H9 (cell line): ENCODE results near the gene SSR2. TPM values are rescaled to one million over a fixed set of nuclear protein-coding genes. Genes with fewer than 3 reads are reported as not detected.

Experiments used
- DNase-seq: peaks from one replicate; pipeline ENCODE4 v3.0.0-alpha.2; 2017
- H2AFZ ChIP-seq: one replicate; pipeline ENCODE4 v1.6.1; 2013; ENCODE audit warnings: mild to moderate bottlenecking, low read length, control low read depth, moderate library complexity
- H2AK5ac ChIP-seq: 2 replicates; pipeline ENCODE4 v1.6.1; 2013; ENCODE audit warnings: low read length, control low read depth, mixed read lengths; ENCODE audit not compliant: insufficient read length
- H2BK120ac ChIP-seq: one replicate; pipeline ENCODE4 v1.6.1; 2013; ENCODE audit warnings: low read depth, mild to moderate bottlenecking, low read length, control low read depth, inconsistent platforms; ENCODE audit not compliant: poor library complexity, severe bottlenecking
- H2BK12ac ChIP-seq: 2 replicates; pipeline ENCODE4 v1.6.1; 2013; ENCODE audit warnings: low read length, control low read depth, mixed read lengths, low read depth; ENCODE audit not compliant: insufficient read length
- H2BK15ac ChIP-seq: 2 replicates; pipeline ENCODE4 v1.6.1; 2013; ENCODE audit warnings: low read depth, low read length, control low read depth
- H2BK20ac ChIP-seq: one replicate; pipeline ENCODE4 v1.6.1; 2013; ENCODE audit warnings: low read depth, mild to moderate bottlenecking, low read length, control low read depth, inconsistent platforms; ENCODE audit not compliant: poor library complexity, severe bottlenecking
- H2BK5ac ChIP-seq: 2 replicates; pipeline ENCODE4 v1.6.1; 2013; ENCODE audit warnings: low read length, control low read depth, mixed read lengths; ENCODE audit not compliant: insufficient read length
- H3K14ac ChIP-seq: 2 replicates; pipeline ENCODE4 v1.6.1; 2013; ENCODE audit warnings: low read length, control low read depth; ENCODE audit not compliant: insufficient read depth
- H3K18ac ChIP-seq: 2 replicates; pipeline ENCODE4 v1.6.1; 2013; ENCODE audit warnings: low read depth, mild to moderate bottlenecking, mixed read lengths, low read length, control low read depth; ENCODE audit not compliant: insufficient read length
- H3K23ac ChIP-seq: 2 replicates; pipeline ENCODE4 v1.6.1; 2013; ENCODE audit warnings: low read length, control low read depth, mixed read lengths, low read depth; ENCODE audit not compliant: insufficient read length
- H3K23me2 ChIP-seq: 2 replicates; pipeline ENCODE4 v1.6.1; 2013; ENCODE audit warnings: low read depth, mild to moderate bottlenecking, mixed read lengths, low read length, control low read depth; ENCODE audit not compliant: insufficient read length, poor library complexity, severe bottlenecking
- H3K27ac ChIP-seq: 2 replicates; pipeline ENCODE4 v1.5.1; 2013; ENCODE audit warnings: low read length, control low read depth, mixed read lengths, low read depth; ENCODE audit not compliant: insufficient read length
- H3K27me3 ChIP-seq: 2 replicates; pipeline ENCODE4 v1.6.1; 2013; ENCODE audit warnings: low read length, control low read depth, inconsistent platforms; ENCODE audit not compliant: insufficient read depth
- H3K4ac ChIP-seq: 2 replicates; pipeline ENCODE4 v1.6.1; 2013; ENCODE audit warnings: low read depth, mild to moderate bottlenecking, control low read depth, inconsistent platforms, low read length, moderate library complexity
- H3K4me1 ChIP-seq: 2 replicates; pipeline ENCODE4 v1.6.1; 2013; ENCODE audit warnings: low read length, control low read depth, inconsistent platforms; ENCODE audit not compliant: insufficient read depth
- H3K4me2 ChIP-seq: 2 replicates; pipeline ENCODE4 v1.6.1; 2013; ENCODE audit warnings: low read length, control low read depth, mixed read lengths; ENCODE audit not compliant: insufficient read length, insufficient read depth
- H3K56ac ChIP-seq: 2 replicates; pipeline ENCODE4 v1.6.1; 2013; ENCODE audit warnings: low read depth, mild to moderate bottlenecking, mixed read lengths, low read length, control low read depth; ENCODE audit not compliant: insufficient read length
- H3K79me1 ChIP-seq: 2 replicates; pipeline ENCODE4 v1.6.1; 2013; ENCODE audit warnings: low read depth, mild to moderate bottlenecking, moderate library complexity, low read length, control low read depth, inconsistent platforms; ENCODE audit not compliant: insufficient read depth, poor library complexity, severe bottlenecking
- H3K79me2 ChIP-seq: 2 replicates; pipeline ENCODE4 v1.6.1; 2013; ENCODE audit warnings: low read length, control low read depth, inconsistent platforms; ENCODE audit not compliant: insufficient read depth
- H3K9ac ChIP-seq: 2 replicates; pipeline ENCODE4 v1.6.1; 2013; ENCODE audit warnings: low read length, control low read depth, mixed read lengths; ENCODE audit not compliant: insufficient read length; ENCODE audit errors: extremely low read depth
- H3K9me3 ChIP-seq: one replicate; pipeline ENCODE4 v1.6.1; 2013; ENCODE audit warnings: low read depth, low read length, inconsistent platforms; ENCODE audit not compliant: control insufficient read depth
- H3T11ph ChIP-seq: one replicate; pipeline ENCODE4 v1.6.1; 2013; ENCODE audit warnings: mild to moderate bottlenecking, low read length, control low read depth, inconsistent platforms
- H4K20me1 ChIP-seq: one replicate; pipeline ENCODE4 v1.6.1; 2013; ENCODE audit not compliant: control insufficient read depth, insufficient read length, insufficient read depth
- H4K5ac ChIP-seq: 2 replicates; pipeline ENCODE4 v1.6.1; 2013; ENCODE audit warnings: low read depth, mild to moderate bottlenecking, mixed read lengths, low read length, control low read depth; ENCODE audit not compliant: insufficient read length
- H4K8ac ChIP-seq: replicated peaks from 2 replicates; pipeline ENCODE4 v1.6.1; 2013; ENCODE audit warnings: low read length, control low read depth, mixed read lengths, low read depth; ENCODE audit not compliant: insufficient read length
- H4K91ac ChIP-seq: 2 replicates; pipeline ENCODE4 v1.6.1; 2013; ENCODE audit warnings: low read depth, mild to moderate bottlenecking, moderate library complexity, mixed read lengths, low read length, control low read depth; ENCODE audit not compliant: insufficient read length
- H3K27ac Mint-ChIP-seq, 3 experiments: 2 replicates in 2 of 3; 3 replicates in 1 of 3; pipeline ENCODE4 v1.8.0; 2020 to 2021; ENCODE audit warnings: mixed read lengths in 3 of 3, mild to moderate bottlenecking in 1 of 3, moderate library complexity in 1 of 3
- H3K27me3 Mint-ChIP-seq: 2 replicates; pipeline ENCODE4 v1.8.0; 2021; ENCODE audit warnings: low read depth, mild to moderate bottlenecking, moderate library complexity, mixed read lengths
- H3K36me3 Mint-ChIP-seq, 3 experiments: 2 replicates in 2 of 3; 3 replicates in 1 of 3; pipeline ENCODE4 v1.8.0; 2020 to 2021; ENCODE audit warnings: low read depth in 3 of 3, mixed read lengths in 3 of 3; ENCODE audit not compliant: insufficient read depth in 1 of 3
- H3K4me1 Mint-ChIP-seq, 2 experiments: 2 replicates each; pipeline ENCODE4 v1.8.0; 2020; ENCODE audit warnings: mixed read lengths in 2 of 2
- H3K4me3 Mint-ChIP-seq, 2 experiments: 2 replicates in 1 of 2; 3 replicates in 1 of 2; pipeline ENCODE4 v1.8.0; 2020 to 2021; ENCODE audit warnings: mild to moderate bottlenecking in 2 of 2, mixed read lengths in 2 of 2, moderate library complexity in 1 of 2
- H3K9me3 Mint-ChIP-seq, 2 experiments: 2 replicates in 1 of 2; 3 replicates in 1 of 2; pipeline ENCODE4 v1.8.0; 2020; ENCODE audit warnings: mild to moderate bottlenecking in 2 of 2, mixed read lengths in 2 of 2, moderate library complexity in 1 of 2
- CTCF ChIP-seq: fragments of 200-600 bp; sonication (generic); conservative IDR thresholded peaks from 3 replicates; pipeline ENCODE4 v1.8.0; 2021; ENCODE audit warnings: antibody characterized with exemption, mild to moderate bottlenecking
- WGBS: extraction: QIAGEN DNeasy Blood & Tissue Kit; methylation state at CpG from one replicate; pipeline ENCODE4 v1.1.7; 2013; ENCODE audit warnings: missing lambda C conversion rate, low lambda C conversion rate, mixed read lengths; ENCODE audit not compliant: insufficient read length; ENCODE audit errors: extremely low coverage; 5-methylcytosine and 5-hydroxymethylcytosine counted together
- total RNA-seq: library from RNA; stranded (reverse); gene quantifications from 2 replicates; pipeline ENCODE4 v1.2.1, GENCODE V29; 2021

Gene SSR2
- total RNA-seq, 1 experiment from 2014 or later, result 170 TPM

- H3K14ac ChIP-seq, result no peak overlapping the region
- no peak overlapping the region for H4K8ac ChIP-seq
- H3K23me2 ChIP-seq, result no peaks in the 10 kb centered on the region
- H3K79me1 ChIP-seq, result no peaks in the 10 kb centered on the region
- H3K18ac ChIP-seq, result no peak overlapping the region
- Mint-ChIP-seq H3K27ac (no peak overlapping the region), H3K4me1 (peaks cover 10 to 13% of the 10 kb centered on the region in 2 experiments), H3K4me3 (no peak overlapping the region), H3K36me3 (peaks cover 5 to 10% (median 5%) of the 10 kb centered on the region in 3 experiments; a peak in 6 of 7 replicates), H3K9me3 (no peaks in the 10 kb centered on the region), H3K27me3 (peaks cover 2% of the 10 kb centered on the region; the same call in 1 of the 2 replicates)
- no peak for DNase-seq
- no peak overlapping the region for H2BK12ac ChIP-seq
- H3T11ph ChIP-seq, result no peak overlapping the region
- H3K79me2 ChIP-seq, result no peaks in the 10 kb centered on the region
- no peaks in the 10 kb centered on the region for H3K4me1 ChIP-seq
- no peak overlapping the region for H2AK5ac ChIP-seq
- H2AFZ ChIP-seq, result no peak overlapping the region
- H2BK20ac ChIP-seq, result no peak overlapping the region
- H2BK15ac ChIP-seq, result no peak overlapping the region
- no peak overlapping the region for H3K4ac ChIP-seq
- H3K9me3 ChIP-seq, result no peaks in the 10 kb centered on the region
- H3K23ac ChIP-seq, result no peak overlapping the region
- H4K91ac ChIP-seq, result no peak overlapping the region
- TF ChIP-seq CTCF, result no peak
- H3K56ac ChIP-seq, result no peak overlapping the region
- no peak overlapping the region for H3K4me2 ChIP-seq
- WGBS, result no CpG with 5 or more reads among the region's 2 CpGs
- no peak overlapping the region for H3K9ac ChIP-seq
- no peaks in the 10 kb centered on the region for H4K20me1 ChIP-seq
- H3K27me3 ChIP-seq, result no peaks in the 10 kb centered on the region
- H2BK5ac ChIP-seq, result no peak overlapping the region
- H3K27ac ChIP-seq, result no peak overlapping the region
- H4K5ac ChIP-seq, result no peak overlapping the region
- no peak overlapping the region for H2BK120ac ChIP-seq
Observed at GRCh38 chr1:156003923-156004188, 16.9 kb downstream of the SSR2 start.
